ENCODE data around the gene ARL8A.
"Not testable (repeated sequence)": the region's sequence is repeated elsewhere in the genome, so short reads cannot be mapped to it uniquely, and the experiment has no call there.

Gene ARL8A

DNA sequence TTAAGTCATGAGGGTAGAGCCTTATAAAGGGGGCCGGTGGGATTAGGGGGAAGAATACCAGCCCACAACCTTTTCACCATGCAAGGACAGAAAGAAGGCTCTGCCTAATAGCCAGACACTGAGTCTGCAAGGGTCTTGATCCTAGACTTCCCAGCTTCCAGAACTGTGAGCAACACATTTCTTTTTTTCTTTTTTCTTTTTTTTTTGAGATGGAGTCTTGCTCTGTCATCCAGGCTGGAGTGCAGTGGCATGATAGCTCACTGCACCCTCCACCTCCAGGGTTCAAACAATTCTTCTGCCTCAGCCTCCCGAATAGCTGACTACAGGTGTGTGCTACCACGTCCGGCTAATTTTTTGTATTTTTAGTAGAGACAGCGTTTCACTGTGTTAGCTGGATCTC lies 1.7 kb upstream of the ARL8A start:
- Histone ChIP-seq H3K4ac (ENCODE audit: low read depth, low read length) (no peak overlapping the region), H3K9ac (ENCODE audit: low read length) (no peak overlapping the region), H3K4me1 (ENCODE audit: control insufficient read depth, low read depth, low read length) (peaks cover 2% of the 10 kb centered on the region), H2BK120ac (ENCODE audit: low read depth, low read length) (no peak overlapping the region), H3K27me3 (ENCODE audit: insufficient read depth, low read length, poor library complexity) (no peaks in the 10 kb centered on the region), H2BK5ac (ENCODE audit: low read length) (no peak overlapping the region), H4K8ac (ENCODE audit: low read depth, low read length) (no peak overlapping the region), H3K79me1 (ENCODE audit: low read length) (peaks cover 11% of the 10 kb centered on the region), H3K23ac (ENCODE audit: low read length) (no peak overlapping the region), H3K56ac (ENCODE audit: low read length) (no peak overlapping the region), H3K27ac (ENCODE audit: low read depth, low read length) (no peak overlapping the region), H3K18ac (ENCODE audit: low read length) (no peak overlapping the region), H3K79me2 (ENCODE audit: control insufficient read depth, insufficient read depth, low read length) (peaks cover 18% of the 10 kb centered on the region), H3K4me2 (ENCODE audit: low read length) (no peak overlapping the region), H2AK5ac (ENCODE audit: low read length) (no peak overlapping the region), H4K5ac (ENCODE audit: low read length) (no peak overlapping the region), H3K36me3 (ENCODE audit: control insufficient read depth, insufficient read depth, low read length) (no peaks in the 10 kb centered on the region), H3K4me3 (ENCODE audit: low read length) (no peak overlapping the region), H2BK15ac (replicated peaks; ENCODE audit: low read depth) (no peak overlapping the region)
- WGBS (ENCODE audit: extremely low coverage, insufficient coverage, low lambda C conversion rate), result no CpG with 5 or more reads among the region's 5 CpGs
- DNase-seq, result no peak

DNA sequence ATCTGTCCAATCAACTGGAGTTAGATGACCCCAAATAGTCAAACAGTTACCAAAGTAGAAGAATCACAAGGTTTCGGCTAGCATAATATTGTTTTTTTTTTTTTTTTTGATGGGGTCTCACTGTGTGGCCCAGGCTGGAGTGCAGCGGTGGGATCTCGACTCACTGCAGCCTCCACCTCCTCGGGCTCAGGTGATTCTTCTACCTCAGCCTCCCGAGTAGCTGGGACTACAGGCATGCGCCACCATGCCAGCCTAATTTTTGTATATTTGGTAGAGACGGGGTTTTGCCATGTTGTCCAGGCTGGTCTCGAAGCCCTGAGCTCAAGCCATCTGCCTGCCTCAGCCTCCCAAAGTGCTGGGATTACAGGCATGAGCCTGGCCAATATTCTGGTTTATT lies 1.2 kb upstream of the ARL8A start:
- Histone ChIP-seq H3K79me2 (ENCODE audit: control insufficient read depth, insufficient read depth, low read length) (peaks cover 21% of the 10 kb centered on the region), H3K79me1 (ENCODE audit: low read length) (peaks cover 14% of the 10 kb centered on the region)
- not testable (repeated sequence) for H3K56ac ChIP-seq (ENCODE audit: low read length); H3K4ac ChIP-seq (ENCODE audit: low read depth, low read length); DNase-seq; H2BK15ac ChIP-seq (replicated peaks; ENCODE audit: low read depth); H3K36me3 ChIP-seq (ENCODE audit: control insufficient read depth, insufficient read depth, low read length); H3K18ac ChIP-seq (ENCODE audit: low read length); H3K4me3 ChIP-seq (ENCODE audit: low read length); H3K23ac ChIP-seq (ENCODE audit: low read length); H3K4me2 ChIP-seq (ENCODE audit: low read length); H4K8ac ChIP-seq (ENCODE audit: low read depth, low read length); H3K27ac ChIP-seq (ENCODE audit: low read depth, low read length); H3K27me3 ChIP-seq (ENCODE audit: insufficient read depth, low read length, poor library complexity); H3K4me1 ChIP-seq (ENCODE audit: control insufficient read depth, low read depth, low read length); H4K5ac ChIP-seq (ENCODE audit: low read length); H2AK5ac ChIP-seq (ENCODE audit: low read length); H2BK120ac ChIP-seq (ENCODE audit: low read depth, low read length); H3K9ac ChIP-seq (ENCODE audit: low read length); H2BK5ac ChIP-seq (ENCODE audit: low read length)
- no CpG with 5 or more reads among the region's 8 CpGs for WGBS (ENCODE audit: extremely low coverage, insufficient coverage, low lambda C conversion rate)

DNA sequence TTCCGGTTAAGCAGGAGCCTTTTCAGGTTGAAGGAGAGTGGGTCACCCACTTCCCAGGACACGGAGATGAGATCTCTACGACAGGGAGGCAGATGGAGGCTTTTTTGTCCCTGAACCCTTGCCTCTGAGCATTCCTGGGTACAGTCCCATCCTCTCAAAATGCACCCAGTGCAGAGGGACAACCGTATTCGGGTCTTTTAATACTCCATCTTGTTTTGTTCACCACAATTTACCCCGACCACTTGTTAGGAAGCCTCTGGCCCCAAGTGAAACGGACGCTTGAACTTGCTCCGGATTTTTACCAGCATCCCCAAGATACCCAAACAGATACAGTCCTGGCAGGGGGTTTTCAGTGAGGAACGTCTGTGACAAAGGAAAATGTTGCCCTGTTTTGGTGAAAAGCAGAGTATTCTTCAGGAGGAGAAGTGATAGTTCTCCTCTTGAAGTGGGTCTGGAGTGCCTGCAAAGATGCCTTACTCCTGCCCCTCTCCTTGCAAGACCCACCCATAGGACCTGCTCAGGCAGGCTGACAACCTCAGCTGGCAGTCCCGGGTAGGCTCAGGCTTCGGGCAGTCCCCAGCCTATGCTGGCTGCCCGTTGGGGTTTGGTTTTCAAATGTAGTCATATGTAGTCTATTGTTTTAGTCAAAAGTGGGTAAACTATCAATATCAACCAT lies 669 bp upstream of the ARL8A start:
- H3K56ac ChIP-seq (ENCODE audit: low read length), result peak overlapping the region; percentile 88
- H4K8ac ChIP-seq (ENCODE audit: low read depth, low read length), result no peak overlapping the region
- H3K4ac ChIP-seq (ENCODE audit: low read depth, low read length), result peak overlapping the region; percentile 73
- no peak for DNase-seq
- no peak overlapping the region for H3K23ac ChIP-seq (ENCODE audit: low read length)
- peak overlapping the region; percentile 2 for H3K4me3 ChIP-seq (ENCODE audit: low read length)
- H3K4me1 ChIP-seq (ENCODE audit: control insufficient read depth, low read depth, low read length), result peaks cover 2% of the 10 kb centered on the region
- H3K79me1 ChIP-seq (ENCODE audit: low read length), result peaks cover 18% of the 10 kb centered on the region
- WGBS (ENCODE audit: extremely low coverage, insufficient coverage, low lambda C conversion rate), result no CpG with 5 or more reads among the region's 13 CpGs
- no peak overlapping the region for H2BK5ac ChIP-seq (ENCODE audit: low read length)
- H3K9ac ChIP-seq (ENCODE audit: low read length), result peak overlapping the region; percentile 90
- H3K79me2 ChIP-seq (ENCODE audit: control insufficient read depth, insufficient read depth, low read length), result peaks cover 26% of the 10 kb centered on the region
- peak overlapping the region; percentile 41 for H3K4me2 ChIP-seq (ENCODE audit: low read length)
- H2AK5ac ChIP-seq (ENCODE audit: low read length), result no peak overlapping the region
- no peaks in the 10 kb centered on the region for H3K27me3 ChIP-seq (ENCODE audit: insufficient read depth, low read length, poor library complexity)
- no peak overlapping the region for H2BK120ac ChIP-seq (ENCODE audit: low read depth, low read length)
- H3K18ac ChIP-seq (ENCODE audit: low read length), result peak overlapping the region; percentile 88
- H3K36me3 ChIP-seq (ENCODE audit: control insufficient read depth, insufficient read depth, low read length), result no peaks in the 10 kb centered on the region
- H3K27ac ChIP-seq (ENCODE audit: low read depth, low read length), result no peak overlapping the region
- H2BK15ac ChIP-seq (replicated peaks; ENCODE audit: low read depth), result no peak overlapping the region
- H4K5ac ChIP-seq (ENCODE audit: low read length), result no peak overlapping the region

DNA sequence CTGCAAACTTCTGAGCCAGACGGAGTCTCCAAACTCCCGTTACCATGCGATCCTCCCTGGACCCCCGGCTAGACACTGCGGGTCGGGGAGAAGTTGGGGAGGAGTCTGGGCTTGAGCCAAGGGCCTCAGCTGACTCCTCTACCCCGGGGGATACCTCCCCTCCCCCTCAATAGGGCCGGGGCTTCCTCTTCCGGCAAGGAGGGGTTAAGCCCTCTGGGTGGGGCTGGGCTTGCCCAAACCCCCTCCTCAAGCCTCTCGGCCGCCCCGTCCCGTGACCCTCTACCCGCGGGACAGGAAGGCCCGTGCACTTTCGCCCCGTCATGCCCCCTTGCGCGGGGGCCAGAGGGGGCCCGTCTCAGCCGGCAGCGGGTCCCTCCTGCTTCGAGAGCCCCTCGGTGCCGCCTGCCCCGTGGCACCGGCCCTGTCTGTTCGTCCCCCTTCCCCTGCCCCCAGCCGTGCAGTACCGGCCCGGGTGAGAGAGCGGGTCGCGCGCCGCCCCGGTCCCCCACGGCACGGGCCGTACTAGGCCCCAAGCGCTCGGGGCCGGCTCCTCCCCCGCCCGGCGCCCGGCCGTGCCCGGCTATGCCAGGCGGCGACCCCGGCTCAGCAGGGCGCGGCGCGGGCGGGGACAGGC lies 652 bp downstream of the ARL8A start:
- Histone ChIP-seq H2AK5ac (ENCODE audit: low read length) (no peak overlapping the region), H2BK120ac (ENCODE audit: low read depth, low read length) (peak overlapping the region; percentile 74), H3K27me3 (ENCODE audit: insufficient read depth, low read length, poor library complexity) (no peaks in the 10 kb centered on the region), H3K4me3 (ENCODE audit: low read length) (peak overlapping the region; percentile 80), H4K5ac (ENCODE audit: low read length) (no peak overlapping the region), H3K4ac (ENCODE audit: low read depth, low read length) (peak overlapping the region; percentile 98), H3K56ac (ENCODE audit: low read length) (peak overlapping the region; percentile 95), H3K9ac (ENCODE audit: low read length) (peak overlapping the region; percentile 90), H3K79me1 (ENCODE audit: low read length) (peaks cover 20% of the 10 kb centered on the region), H3K4me2 (ENCODE audit: low read length) (peak overlapping the region; percentile 94), H3K23ac (ENCODE audit: low read length) (no peak overlapping the region), H2BK5ac (ENCODE audit: low read length) (no peak overlapping the region), H2BK15ac (replicated peaks; ENCODE audit: low read depth) (no peak overlapping the region), H3K18ac (ENCODE audit: low read length) (peak overlapping the region; percentile 99), H3K79me2 (ENCODE audit: control insufficient read depth, insufficient read depth, low read length) (peaks cover 27% of the 10 kb centered on the region), H3K4me1 (ENCODE audit: control insufficient read depth, low read depth, low read length) (peaks cover 2% of the 10 kb centered on the region), H4K8ac (ENCODE audit: low read depth, low read length) (peak overlapping the region; percentile 78), H3K27ac (ENCODE audit: low read depth, low read length) (peak overlapping the region; percentile 79), H3K36me3 (ENCODE audit: control insufficient read depth, insufficient read depth, low read length) (no peaks in the 10 kb centered on the region)
- WGBS (ENCODE audit: extremely low coverage, insufficient coverage, low lambda C conversion rate), result no CpG with 5 or more reads among the region's 58 CpGs
- DNase-seq, result peak; percentile 60

DNA sequence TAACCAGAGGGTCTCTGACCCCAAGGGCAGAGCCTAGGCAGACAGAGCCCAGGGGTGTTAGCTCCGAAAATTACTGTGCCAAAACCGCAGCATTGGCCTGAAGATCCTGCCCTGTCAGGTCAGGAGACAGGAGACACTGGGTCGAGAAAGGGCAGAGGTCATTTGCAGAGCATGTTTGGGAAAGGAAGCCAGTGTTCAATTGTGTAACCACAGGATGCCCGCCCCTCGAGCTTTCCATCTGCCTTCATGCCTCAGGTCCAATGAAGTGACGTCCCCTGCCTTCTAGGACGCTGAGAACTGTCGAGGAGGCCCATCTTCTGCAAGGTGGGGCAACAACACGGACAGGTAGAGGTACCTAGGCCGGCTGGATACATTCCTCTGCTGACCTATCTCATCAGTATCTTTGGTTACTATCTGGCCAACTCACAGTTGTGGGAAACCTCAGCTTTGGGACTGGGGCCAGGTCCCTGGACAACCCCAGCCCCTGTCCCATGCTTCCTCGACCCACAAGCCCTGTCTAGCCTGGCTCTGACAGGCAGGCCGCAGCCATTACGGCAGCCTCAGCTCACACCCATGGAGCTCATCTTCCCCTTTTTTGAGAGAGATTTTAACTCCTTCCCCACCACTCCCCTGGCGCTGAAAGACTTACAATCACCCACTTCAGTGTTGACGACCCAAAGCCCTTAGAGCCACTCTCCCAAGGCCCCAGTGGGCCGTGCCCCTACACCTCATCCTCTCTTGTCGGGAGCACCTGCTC lies 1.3 kb downstream of the ARL8A start:
- Histone ChIP-seq H3K18ac (ENCODE audit: low read length) (no peak overlapping the region), H3K27me3 (ENCODE audit: insufficient read depth, low read length, poor library complexity) (no peaks in the 10 kb centered on the region), H3K4me1 (ENCODE audit: control insufficient read depth, low read depth, low read length) (peaks cover 2% of the 10 kb centered on the region), H2BK15ac (replicated peaks; ENCODE audit: low read depth) (no peak overlapping the region), H3K36me3 (ENCODE audit: control insufficient read depth, insufficient read depth, low read length) (peaks cover 1% of the 10 kb centered on the region), H3K79me1 (ENCODE audit: low read length) (peaks cover 25% of the 10 kb centered on the region), H4K5ac (ENCODE audit: low read length) (no peak overlapping the region), H2BK120ac (ENCODE audit: low read depth, low read length) (no peak overlapping the region), H3K27ac (ENCODE audit: low read depth, low read length) (no peak overlapping the region), H2AK5ac (ENCODE audit: low read length) (no peak overlapping the region), H3K9ac (ENCODE audit: low read length) (peak overlapping the region; percentile 90), H3K79me2 (ENCODE audit: control insufficient read depth, insufficient read depth, low read length) (peaks cover 32% of the 10 kb centered on the region), H3K23ac (ENCODE audit: low read length) (no peak overlapping the region), H3K4ac (ENCODE audit: low read depth, low read length) (no peak overlapping the region), H3K4me2 (ENCODE audit: low read length) (peak overlapping the region; percentile 94), H3K4me3 (ENCODE audit: low read length) (peak overlapping the region; percentile 80), H4K8ac (ENCODE audit: low read depth, low read length) (no peak overlapping the region), H3K56ac (ENCODE audit: low read length) (peak overlapping the region; percentile 95), H2BK5ac (ENCODE audit: low read length) (no peak overlapping the region)
- WGBS (ENCODE audit: extremely low coverage, insufficient coverage, low lambda C conversion rate), result no CpG with 5 or more reads among the region's 17 CpGs
- no peak for DNase-seq

Data from mesendoderm (in vitro differentiated cells).